K562 (cell line): ENCODE results near the gene RTN4. TPM values are rescaled to one million over a fixed set of nuclear protein-coding genes. Genes with fewer than 3 reads are reported as not detected.
A peak's percentile ranks its signal among the peaks of the same experiment; 100 is the strongest.

Experiments used
- CAMTA2 ChIP-seq: fragments of 250-450 bp; sonication (Bioruptor Pico); conservative IDR thresholded peaks from 2 replicates; pipeline ENCODE4 v1.5.1; 2022
- CREBBP ChIP-seq: IDR thresholded peaks from one replicate; pipeline ENCODE4 v1.6.1; 2012; ENCODE audit warnings: low read depth, mild to moderate bottlenecking, control low read depth, inconsistent platforms, low read length
- EWSR1 ChIP-seq: fragments of 450-650 bp; IDR thresholded peaks from 2 replicates; pipeline ENCODE4 v1.6.1; 2018; ENCODE audit warnings: borderline replicate concordance, mild to moderate bottlenecking, low read depth, moderate library complexity; ENCODE audit not compliant: partially characterized antibody
- HDAC1 ChIP-seq, 2 experiments: fragments of 450-650 bp; IDR thresholded peaks; 2 replicates each; pipeline ENCODE4 v1.6.1; 2016 to 2017; ENCODE audit warnings: inconsistent platforms in 1 of 2, mild to moderate bottlenecking in 1 of 2, moderate library complexity in 1 of 2
- PHF20 ChIP-seq: fragments of 450-650 bp; IDR thresholded peaks from 2 replicates; pipeline ENCODE4 v1.6.1; 2018; ENCODE audit not compliant: partially characterized antibody
- TOE1 ChIP-seq, 2 experiments: fragments of 450-650 bp in 1 of 2; sonication (generic) in 1 of 2; formaldehyde crosslinking in 1 of 2; IDR thresholded peaks; 2 replicates each; pipeline versions ENCODE4 v1.7.1 to v1.8.0; 2016 to 2022; ENCODE audit warnings: borderline replicate concordance in 2 of 2, mild to moderate bottlenecking in 2 of 2, antibody characterized with exemption in 1 of 2, inconsistent platforms in 1 of 2, low read depth in 1 of 2, missing genetic modification reagents in 1 of 2, moderate library complexity in 1 of 2
- XRCC4 ChIP-seq: IDR thresholded peaks from one replicate; pipeline ENCODE4 v1.6.1; 2011; ENCODE audit not compliant: insufficient read depth, insufficient read length; ENCODE audit errors: extremely low read depth
- ZFP36 ChIP-seq: fragments of 150-350 bp; IDR thresholded peaks from 2 replicates; pipeline ENCODE4 v1.6.1; 2018; ENCODE audit warnings: low read length, low read depth; ENCODE audit not compliant: partially characterized antibody
- ZKSCAN3 ChIP-seq: fragments of 250-450 bp; sonication (Bioruptor Pico); IDR thresholded peaks from 2 replicates; pipeline ENCODE4 v1.4.0; 2020
- polyA plus RNA-seq, 8 experiments: library from polyadenylated mRNA; depleted of rRNA in 4 of 8; stranded (reverse) in 5 of 8; unstranded in 3 of 8; fragments of >200 nt; fragmentation: Nextera tagmentation in 2 of 8; fragmentation: Illumina TruSeq in 1 of 8; extraction: Ambion mirVana in 2 of 8; extraction: Trizol in 1 of 8; gene quantifications; 2 replicates each; pipeline versions ENCODE4 v1.2.1 to v1.2.3, GENCODE V29; 2011 to 2014; ENCODE audit warnings: inconsistent platforms in 1 of 8, missing spikeins in 1 of 8
- total RNA-seq, 7 experiments: library from RNA; depleted of rRNA in 6 of 7; stranded (reverse); fragments of >200 nt in 6 of 7; fragmentation: Illumina TruSeq in 2 of 7; extraction: Trizol in 2 of 7; gene quantifications; 2 replicates each; pipeline versions ENCODE4 v1.2.1 to v1.2.3, GENCODE V29; 2011 to 2021; ENCODE audit warnings: low replicate concordance in 1 of 7
- TF ChIP-seq, protein P1 (sequence below): sonication (generic); formaldehyde crosslinking; IDR thresholded peaks from 2 replicates; pipeline ENCODE4 v1.8.0; 2022; ENCODE audit warnings: missing genetic modification reagents, mild to moderate bottlenecking, borderline replicate concordance
- TF ChIP-seq, protein P2 (sequence below): fragments of 450-650 bp; IDR thresholded peaks from 2 replicates; pipeline ENCODE4 v1.6.1; 2016; ENCODE audit warnings: mild to moderate bottlenecking, moderate library complexity
- TF ChIP-seq, protein P3 (sequence below): fragments of 250-450 bp; sonication (Bioruptor Pico); IDR thresholded peaks from 2 replicates; pipeline ENCODE4 v1.4.0; 2020; ENCODE audit warnings: mild to moderate bottlenecking

Gene RTN4
- total and polyA plus RNA-seq, 9 of the 15 experiments (the other 6 are each of a cell fraction or from before 2014, with no cell fraction given): 73.0 to 248 (median 116) TPM

DNA sequence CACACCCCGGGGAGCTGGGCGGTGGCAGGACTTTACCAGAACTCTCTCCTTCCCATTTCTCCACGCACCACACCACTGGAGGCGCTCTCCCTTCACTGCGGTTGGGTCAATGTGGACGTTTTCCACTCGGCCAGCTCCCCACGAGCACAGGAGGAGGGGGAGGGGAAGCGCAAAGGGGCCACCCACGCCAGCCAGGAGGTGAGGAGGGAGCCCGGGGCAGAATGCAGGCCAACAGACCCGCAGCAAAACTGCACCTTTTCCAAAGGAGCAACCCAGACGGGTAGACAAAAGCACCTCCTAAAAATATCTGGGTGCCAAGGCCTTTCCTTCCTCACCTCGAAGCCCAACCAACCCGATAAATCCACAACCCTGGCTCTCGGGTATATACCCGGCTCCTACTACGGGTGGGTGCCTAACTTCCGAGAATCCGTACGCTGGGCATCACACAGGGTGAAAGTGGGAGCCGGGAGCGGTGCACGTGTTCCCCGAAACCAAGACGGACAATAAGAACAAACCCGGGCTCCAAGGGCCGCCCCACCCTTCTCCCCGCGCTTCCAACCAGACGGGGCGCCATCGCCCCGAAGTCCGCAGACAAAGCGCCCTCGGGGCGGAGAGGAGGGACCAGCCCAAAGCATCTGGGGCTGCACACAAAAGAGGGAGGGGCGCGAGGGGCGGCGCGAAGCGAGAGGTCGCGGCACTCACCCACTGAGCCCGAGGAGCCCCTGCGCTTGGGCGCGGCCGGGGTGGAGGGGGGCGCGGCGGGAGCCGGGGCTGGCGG is 1.0 kb downstream of the RTN4 start (continued):
- no peak for TF ChIP-seq TOE1 (IDR thresholded peaks at IDR 0.05; ENCODE audit: borderline replicate concordance)
- no peak for TF ChIP-seq TOE1 (CRISPR knock-in tag; IDR thresholded peaks at IDR 0.05; ENCODE audit: borderline replicate concordance, low read depth)
- no peak for TF ChIP-seq CREBBP
- TF ChIP-seq EWSR1: no peak
- TF ChIP-seq ZFP36: no peak
- TF ChIP-seq XRCC4: no peak
- TF ChIP-seq, protein P1, sequence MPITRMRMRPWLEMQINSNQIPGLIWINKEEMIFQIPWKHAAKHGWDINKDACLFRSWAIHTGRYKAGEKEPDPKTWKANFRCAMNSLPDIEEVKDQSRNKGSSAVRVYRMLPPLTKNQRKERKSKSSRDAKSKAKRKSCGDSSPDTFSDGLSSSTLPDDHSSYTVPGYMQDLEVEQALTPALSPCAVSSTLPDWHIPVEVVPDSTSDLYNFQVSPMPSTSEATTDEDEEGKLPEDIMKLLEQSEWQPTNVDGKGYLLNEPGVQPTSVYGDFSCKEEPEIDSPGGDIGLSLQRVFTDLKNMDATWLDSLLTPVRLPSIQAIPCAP (CRISPR knock-in tag): no peak
- TF ChIP-seq PHF20: no peak
- TF ChIP-seq, protein P2, sequence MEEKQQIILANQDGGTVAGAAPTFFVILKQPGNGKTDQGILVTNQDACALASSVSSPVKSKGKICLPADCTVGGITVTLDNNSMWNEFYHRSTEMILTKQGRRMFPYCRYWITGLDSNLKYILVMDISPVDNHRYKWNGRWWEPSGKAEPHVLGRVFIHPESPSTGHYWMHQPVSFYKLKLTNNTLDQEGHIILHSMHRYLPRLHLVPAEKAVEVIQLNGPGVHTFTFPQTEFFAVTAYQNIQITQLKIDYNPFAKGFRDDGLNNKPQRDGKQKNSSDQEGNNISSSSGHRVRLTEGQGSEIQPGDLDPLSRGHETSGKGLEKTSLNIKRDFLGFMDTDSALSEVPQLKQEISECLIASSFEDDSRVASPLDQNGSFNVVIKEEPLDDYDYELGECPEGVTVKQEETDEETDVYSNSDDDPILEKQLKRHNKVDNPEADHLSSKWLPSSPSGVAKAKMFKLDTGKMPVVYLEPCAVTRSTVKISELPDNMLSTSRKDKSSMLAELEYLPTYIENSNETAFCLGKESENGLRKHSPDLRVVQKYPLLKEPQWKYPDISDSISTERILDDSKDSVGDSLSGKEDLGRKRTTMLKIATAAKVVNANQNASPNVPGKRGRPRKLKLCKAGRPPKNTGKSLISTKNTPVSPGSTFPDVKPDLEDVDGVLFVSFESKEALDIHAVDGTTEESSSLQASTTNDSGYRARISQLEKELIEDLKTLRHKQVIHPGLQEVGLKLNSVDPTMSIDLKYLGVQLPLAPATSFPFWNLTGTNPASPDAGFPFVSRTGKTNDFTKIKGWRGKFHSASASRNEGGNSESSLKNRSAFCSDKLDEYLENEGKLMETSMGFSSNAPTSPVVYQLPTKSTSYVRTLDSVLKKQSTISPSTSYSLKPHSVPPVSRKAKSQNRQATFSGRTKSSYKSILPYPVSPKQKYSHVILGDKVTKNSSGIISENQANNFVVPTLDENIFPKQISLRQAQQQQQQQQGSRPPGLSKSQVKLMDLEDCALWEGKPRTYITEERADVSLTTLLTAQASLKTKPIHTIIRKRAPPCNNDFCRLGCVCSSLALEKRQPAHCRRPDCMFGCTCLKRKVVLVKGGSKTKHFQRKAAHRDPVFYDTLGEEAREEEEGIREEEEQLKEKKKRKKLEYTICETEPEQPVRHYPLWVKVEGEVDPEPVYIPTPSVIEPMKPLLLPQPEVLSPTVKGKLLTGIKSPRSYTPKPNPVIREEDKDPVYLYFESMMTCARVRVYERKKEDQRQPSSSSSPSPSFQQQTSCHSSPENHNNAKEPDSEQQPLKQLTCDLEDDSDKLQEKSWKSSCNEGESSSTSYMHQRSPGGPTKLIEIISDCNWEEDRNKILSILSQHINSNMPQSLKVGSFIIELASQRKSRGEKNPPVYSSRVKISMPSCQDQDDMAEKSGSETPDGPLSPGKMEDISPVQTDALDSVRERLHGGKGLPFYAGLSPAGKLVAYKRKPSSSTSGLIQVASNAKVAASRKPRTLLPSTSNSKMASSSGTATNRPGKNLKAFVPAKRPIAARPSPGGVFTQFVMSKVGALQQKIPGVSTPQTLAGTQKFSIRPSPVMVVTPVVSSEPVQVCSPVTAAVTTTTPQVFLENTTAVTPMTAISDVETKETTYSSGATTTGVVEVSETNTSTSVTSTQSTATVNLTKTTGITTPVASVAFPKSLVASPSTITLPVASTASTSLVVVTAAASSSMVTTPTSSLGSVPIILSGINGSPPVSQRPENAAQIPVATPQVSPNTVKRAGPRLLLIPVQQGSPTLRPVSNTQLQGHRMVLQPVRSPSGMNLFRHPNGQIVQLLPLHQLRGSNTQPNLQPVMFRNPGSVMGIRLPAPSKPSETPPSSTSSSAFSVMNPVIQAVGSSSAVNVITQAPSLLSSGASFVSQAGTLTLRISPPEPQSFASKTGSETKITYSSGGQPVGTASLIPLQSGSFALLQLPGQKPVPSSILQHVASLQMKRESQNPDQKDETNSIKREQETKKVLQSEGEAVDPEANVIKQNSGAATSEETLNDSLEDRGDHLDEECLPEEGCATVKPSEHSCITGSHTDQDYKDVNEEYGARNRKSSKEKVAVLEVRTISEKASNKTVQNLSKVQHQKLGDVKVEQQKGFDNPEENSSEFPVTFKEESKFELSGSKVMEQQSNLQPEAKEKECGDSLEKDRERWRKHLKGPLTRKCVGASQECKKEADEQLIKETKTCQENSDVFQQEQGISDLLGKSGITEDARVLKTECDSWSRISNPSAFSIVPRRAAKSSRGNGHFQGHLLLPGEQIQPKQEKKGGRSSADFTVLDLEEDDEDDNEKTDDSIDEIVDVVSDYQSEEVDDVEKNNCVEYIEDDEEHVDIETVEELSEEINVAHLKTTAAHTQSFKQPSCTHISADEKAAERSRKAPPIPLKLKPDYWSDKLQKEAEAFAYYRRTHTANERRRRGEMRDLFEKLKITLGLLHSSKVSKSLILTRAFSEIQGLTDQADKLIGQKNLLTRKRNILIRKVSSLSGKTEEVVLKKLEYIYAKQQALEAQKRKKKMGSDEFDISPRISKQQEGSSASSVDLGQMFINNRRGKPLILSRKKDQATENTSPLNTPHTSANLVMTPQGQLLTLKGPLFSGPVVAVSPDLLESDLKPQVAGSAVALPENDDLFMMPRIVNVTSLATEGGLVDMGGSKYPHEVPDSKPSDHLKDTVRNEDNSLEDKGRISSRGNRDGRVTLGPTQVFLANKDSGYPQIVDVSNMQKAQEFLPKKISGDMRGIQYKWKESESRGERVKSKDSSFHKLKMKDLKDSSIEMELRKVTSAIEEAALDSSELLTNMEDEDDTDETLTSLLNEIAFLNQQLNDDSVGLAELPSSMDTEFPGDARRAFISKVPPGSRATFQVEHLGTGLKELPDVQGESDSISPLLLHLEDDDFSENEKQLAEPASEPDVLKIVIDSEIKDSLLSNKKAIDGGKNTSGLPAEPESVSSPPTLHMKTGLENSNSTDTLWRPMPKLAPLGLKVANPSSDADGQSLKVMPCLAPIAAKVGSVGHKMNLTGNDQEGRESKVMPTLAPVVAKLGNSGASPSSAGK: peak; percentile 9; the same call in 1 of the 2 replicates
- TF ChIP-seq, protein P3, sequence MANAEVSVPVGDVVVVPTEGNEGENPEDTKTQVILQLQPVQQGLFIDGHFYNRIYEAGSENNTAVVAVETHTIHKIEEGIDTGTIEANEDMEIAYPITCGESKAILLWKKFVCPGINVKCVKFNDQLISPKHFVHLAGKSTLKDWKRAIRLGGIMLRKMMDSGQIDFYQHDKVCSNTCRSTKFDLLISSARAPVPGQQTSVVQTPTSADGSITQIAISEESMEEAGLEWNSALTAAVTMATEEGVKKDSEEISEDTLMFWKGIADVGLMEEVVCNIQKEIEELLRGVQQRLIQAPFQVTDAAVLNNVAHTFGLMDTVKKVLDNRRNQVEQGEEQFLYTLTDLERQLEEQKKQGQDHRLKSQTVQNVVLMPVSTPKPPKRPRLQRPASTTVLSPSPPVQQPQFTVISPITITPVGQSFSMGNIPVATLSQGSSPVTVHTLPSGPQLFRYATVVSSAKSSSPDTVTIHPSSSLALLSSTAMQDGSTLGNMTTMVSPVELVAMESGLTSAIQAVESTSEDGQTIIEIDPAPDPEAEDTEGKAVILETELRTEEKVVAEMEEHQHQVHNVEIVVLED (CRISPR knock-in tag): no peak
- TF ChIP-seq CAMTA2: no peak
- TF ChIP-seq HDAC1 (IDR thresholded peaks at IDR 0.05): peak in 1 of 2 experiments; percentile 94; a peak in 2 of 4 replicates
- no peak for TF ChIP-seq ZKSCAN3 (CRISPR knock-in tag)
